Skin of body (tissue), 2 donors: ENCODE data around the gene ARID2. TPM values are rescaled to one million over a fixed set of nuclear protein-coding genes. Genes with fewer than 3 reads are reported as not detected.

Source experiments
- DNase-seq: peaks from one replicate; lab custom pipeline; 2025; lab: John Stamatoyannopoulos, UW
- total RNA-seq: library from RNA; depleted of rRNA; stranded (reverse); fragments of >200 nt; gene quantifications from one replicate; pipeline ENCODE4 v1.2.3, GENCODE V29; 2014

The ARID2 gene
- 52.7 TPM for total RNA-seq

- peak; percentile 72 for DNase-seq
These were observed at the start of gene ARID2 for GRCh38 chr12:45729233-45730083. Gene ARID2 (plus strand): TSS chr12:45729706. CDS start chr12:45729837, 131 bp downstream.

GRCh38 chr12:45680362-45680761 lies 49.1 kb upstream of the ARID2 start:
- no peak for DNase-seq

- no peak for DNase-seq
These were observed 48.0 kb upstream of the ARID2 start for GRCh38 chr12:45681465-45681864.

- DNase-seq: no peak
These were observed 43.8 kb upstream of the ARID2 start for GRCh38 chr12:45685680-45686079.

GRCh38 chr12:45687081-45688015 lies 42.2 kb upstream of the ARID2 start:
- DNase-seq: no peak

- no peak for DNase-seq
These were observed 41.3 kb upstream of the ARID2 start for GRCh38 chr12:45688183-45688582.

- DNase-seq: no peak
These were observed 34.5 kb upstream of the ARID2 start for GRCh38 chr12:45695035-45695434.

- no peak for DNase-seq
These were observed 33.9 kb upstream of the ARID2 start for GRCh38 chr12:45695606-45696005.

GRCh38 chr12:45696049-45696448 lies 33.5 kb upstream of the ARID2 start:
- no peak for DNase-seq

- no peak for DNase-seq
These were observed 32.1 kb upstream of the ARID2 start for GRCh38 chr12:45697371-45697770.

GRCh38 chr12:45701296-45701695 lies 28.2 kb upstream of the ARID2 start:
- no peak for DNase-seq

- no peak for DNase-seq
These were observed 25.6 kb upstream of the ARID2 start for GRCh38 chr12:45703942-45704341.

GRCh38 chr12:45704968-45705367 lies 24.5 kb upstream of the ARID2 start:
- DNase-seq: no peak

- DNase-seq: no peak
These were observed 24.1 kb upstream of the ARID2 start for GRCh38 chr12:45705404-45705803.

- DNase-seq: no peak
These were observed 22.2 kb upstream of the ARID2 start for GRCh38 chr12:45707241-45707857.

GRCh38 chr12:45708363-45708762 lies 21.1 kb upstream of the ARID2 start:
- no peak for DNase-seq

- DNase-seq: no peak
These were observed 20.6 kb upstream of the ARID2 start for GRCh38 chr12:45708901-45709300.

- DNase-seq: no peak
These were observed 17.2 kb upstream of the ARID2 start for GRCh38 chr12:45712319-45712718.

- DNase-seq: no peak
These were observed 16.4 kb upstream of the ARID2 start for GRCh38 chr12:45713078-45713477.

GRCh38 chr12:45718306-45718705 lies 11.2 kb upstream of the ARID2 start:
- DNase-seq: no peak

GRCh38 chr12:45720069-45720468 lies 9.4 kb upstream of the ARID2 start:
- no peak for DNase-seq

GRCh38 chr12:45721369-45721768 lies 8.1 kb upstream of the ARID2 start:
- no peak for DNase-seq
